WI38 (cell line): Measurements from ENCODE around the gene AMOTL1.

Experiments used
- H3K4me3 ChIP-seq: 2 replicates; pipeline ENCODE4 v1.5.1; 2011; ENCODE audit warnings: low read depth, mild to moderate bottlenecking, control low read depth, low read length
- TF ChIP-seq, protein P1 (sequence below): IDR thresholded peaks from 2 replicates; pipeline ENCODE4 v1.5.1; 2012; ENCODE audit warnings: low read depth, mild to moderate bottlenecking, control low read depth, low read length

The AMOTL1 gene

DNA sequence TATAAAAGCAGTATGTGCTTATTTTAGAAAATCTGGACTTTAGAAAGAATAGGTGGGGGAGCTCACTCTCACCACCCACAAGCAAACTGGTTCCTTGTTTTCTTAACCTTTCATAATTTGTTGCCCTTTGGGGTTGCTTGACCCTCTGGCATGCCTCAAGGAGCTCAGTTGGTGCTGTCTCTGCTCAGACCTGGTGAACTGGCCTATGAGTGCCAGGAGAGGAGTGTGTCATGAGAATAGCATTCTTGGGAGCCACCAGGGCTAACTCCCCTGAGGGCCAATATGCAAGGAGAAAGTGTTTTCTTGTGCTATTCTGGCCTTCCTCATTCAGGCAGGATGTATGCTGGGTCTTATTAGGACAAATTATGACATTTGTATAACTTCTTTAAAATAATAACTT is 21.0 kb upstream of the AMOTL1 start:
- TF ChIP-seq, protein P1, sequence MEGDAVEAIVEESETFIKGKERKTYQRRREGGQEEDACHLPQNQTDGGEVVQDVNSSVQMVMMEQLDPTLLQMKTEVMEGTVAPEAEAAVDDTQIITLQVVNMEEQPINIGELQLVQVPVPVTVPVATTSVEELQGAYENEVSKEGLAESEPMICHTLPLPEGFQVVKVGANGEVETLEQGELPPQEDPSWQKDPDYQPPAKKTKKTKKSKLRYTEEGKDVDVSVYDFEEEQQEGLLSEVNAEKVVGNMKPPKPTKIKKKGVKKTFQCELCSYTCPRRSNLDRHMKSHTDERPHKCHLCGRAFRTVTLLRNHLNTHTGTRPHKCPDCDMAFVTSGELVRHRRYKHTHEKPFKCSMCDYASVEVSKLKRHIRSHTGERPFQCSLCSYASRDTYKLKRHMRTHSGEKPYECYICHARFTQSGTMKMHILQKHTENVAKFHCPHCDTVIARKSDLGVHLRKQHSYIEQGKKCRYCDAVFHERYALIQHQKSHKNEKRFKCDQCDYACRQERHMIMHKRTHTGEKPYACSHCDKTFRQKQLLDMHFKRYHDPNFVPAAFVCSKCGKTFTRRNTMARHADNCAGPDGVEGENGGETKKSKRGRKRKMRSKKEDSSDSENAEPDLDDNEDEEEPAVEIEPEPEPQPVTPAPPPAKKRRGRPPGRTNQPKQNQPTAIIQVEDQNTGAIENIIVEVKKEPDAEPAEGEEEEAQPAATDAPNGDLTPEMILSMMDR, result no peak

DNA sequence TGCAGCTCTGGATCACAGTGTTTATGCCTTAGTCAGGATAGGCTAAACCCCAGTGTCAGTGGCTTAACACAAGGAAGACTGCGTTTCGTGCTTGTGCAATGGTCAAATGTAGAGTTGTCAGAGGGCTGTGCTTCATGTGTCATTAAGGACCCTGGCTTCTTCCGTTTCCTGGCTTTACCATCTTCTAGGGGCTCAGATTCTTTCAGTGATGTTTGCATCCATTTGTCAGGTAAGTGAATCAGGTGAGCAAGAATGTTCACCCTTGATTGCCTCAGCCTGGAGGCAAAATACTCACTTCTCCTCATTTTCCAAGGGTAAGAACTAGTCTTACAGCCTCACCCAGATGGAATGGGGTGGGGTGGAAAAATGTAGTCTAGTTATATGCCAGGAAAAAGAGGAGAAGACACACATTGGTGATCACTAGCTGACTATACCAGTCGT is 20.5 kb upstream of the AMOTL1 start:
- no peak overlapping the region for H3K4me3 ChIP-seq
- TF ChIP-seq, protein P1, result no peak

More for the DNA sequence above, 21.0 kb upstream of the AMOTL1 start:
- no peak overlapping the region for H3K4me3 ChIP-seq

DNA sequence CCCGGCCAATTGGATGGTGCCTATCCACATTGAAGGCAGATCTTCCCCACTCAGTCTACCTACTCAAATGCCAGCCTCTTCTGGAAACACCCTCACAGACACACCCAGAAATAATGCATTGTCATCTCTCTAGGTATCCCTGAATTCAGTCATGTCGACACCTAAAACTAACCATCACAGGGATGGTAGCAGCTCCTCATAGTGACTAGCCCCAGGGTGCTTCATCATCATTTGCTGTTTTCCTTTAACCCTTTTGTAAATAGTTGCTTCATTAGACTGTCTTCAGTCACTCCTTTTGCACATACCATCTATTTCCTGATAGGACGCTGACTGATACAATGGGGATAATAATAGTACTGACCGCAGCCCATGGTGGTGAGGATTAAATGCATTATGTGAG is 18.8 kb upstream of the AMOTL1 start:
- TF ChIP-seq, protein P1, result no peak
- no peak overlapping the region for H3K4me3 ChIP-seq

DNA sequence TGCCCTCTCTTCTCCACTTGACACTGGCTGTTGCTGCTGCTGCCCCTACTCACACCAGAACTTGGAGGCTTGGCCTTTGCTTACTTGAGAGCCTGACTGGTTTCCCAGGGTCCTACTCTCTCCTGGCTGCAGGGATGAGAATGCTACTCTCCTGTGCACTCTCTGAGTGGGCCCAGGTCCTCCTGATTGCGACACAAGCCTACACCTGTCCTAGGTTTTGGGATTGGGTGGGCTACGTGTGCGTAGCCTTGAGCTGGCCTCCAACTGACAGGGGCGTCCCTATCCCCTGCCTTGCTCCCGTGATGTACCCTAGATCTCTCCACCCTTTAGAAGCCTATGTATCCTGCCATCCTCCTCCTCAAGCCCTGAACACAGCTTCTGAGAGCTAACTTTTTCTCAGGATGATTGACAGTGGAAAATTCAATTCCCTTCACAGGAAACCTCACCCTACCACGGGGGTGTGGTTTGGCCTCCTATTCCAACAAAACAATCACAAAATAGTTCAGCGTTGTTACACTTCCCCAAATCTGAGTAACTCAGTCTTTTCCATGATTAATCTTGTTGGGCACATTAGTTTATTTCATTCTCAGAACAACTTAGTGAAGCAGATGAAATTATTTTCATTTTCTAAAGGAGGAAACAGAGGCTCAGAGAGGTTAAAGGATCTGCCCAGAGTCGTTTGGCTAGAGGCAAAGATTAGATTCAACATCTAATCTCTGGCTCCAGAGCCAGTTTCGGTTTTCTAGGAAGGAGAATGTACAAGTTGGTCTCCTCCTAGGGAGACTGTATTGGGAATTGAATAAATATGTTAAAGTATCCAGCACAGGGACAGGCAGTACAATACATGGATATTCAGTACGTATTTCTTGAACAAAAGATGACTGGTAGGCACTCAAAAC is 17.6 kb upstream of the AMOTL1 start:
- TF ChIP-seq, protein P1, result no peak
- H3K4me3 ChIP-seq, result no peak overlapping the region

DNA sequence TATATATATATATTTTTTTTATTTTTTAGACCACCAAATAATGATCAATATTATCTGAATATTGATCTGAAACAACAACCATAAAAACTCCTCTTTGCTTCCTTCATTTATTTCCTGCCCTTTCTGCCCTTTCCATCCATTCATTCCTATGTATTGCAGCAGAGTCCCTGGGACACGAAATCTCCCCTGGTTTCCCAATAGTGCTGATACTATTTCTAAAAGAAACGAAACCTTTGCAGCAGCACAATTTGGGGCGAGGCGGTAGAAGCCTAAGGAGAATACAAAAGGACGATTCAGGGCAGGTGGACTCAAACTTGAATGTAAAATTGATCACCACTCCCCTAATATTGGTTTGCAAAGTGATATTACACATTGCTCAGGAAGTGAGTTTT is 16.9 kb upstream of the AMOTL1 start:
- TF ChIP-seq, protein P1, result no peak
- H3K4me3 ChIP-seq, result no peak overlapping the region

DNA sequence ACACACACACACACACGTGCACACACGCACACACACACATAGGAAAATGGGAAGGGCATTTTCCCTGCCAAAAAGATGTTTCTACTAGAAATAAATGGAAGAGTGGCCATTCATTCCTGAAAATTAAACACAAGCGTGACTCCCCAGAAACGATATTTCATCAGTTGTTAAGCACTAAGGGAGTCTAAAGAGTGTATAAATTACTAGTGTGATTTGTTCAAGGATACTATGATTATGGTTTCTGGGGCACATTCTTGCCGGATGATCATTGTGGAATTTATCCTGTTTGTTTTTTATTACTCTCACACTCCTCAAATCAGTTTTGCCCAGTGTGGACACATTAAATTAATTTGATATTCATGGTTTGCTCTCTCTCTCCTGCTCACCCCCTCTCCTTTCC is 16.4 kb upstream of the AMOTL1 start:
- TF ChIP-seq, protein P1, result no peak
- H3K4me3 ChIP-seq, result no peak overlapping the region

DNA sequence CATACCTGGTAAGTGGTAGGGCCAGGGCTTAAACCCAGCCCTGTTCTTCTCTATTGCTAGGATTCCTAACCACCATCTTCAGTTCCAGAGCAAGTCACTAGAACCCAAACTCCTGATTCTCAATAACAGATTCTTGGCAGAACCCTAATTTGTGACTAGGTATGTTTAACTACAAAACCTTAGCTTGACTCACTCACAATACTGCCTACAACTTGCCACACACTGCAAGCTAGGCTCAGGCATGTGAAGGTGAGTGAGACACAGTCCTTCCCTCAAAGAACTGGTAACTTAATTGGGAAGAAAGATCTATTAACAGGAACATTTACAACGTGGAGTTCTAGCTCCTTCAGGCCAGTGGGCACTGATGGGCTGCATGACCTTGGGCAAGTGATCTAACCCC is 14.5 kb upstream of the AMOTL1 start:
- TF ChIP-seq, protein P1, result no peak
- no peak overlapping the region for H3K4me3 ChIP-seq
